ENCODE data around the gene LTA4H. TPM values are rescaled to one million over a fixed set of nuclear protein-coding genes. Genes with fewer than 3 reads are reported as not detected.

The LTA4H gene
- total and polyA plus RNA-seq, 10 of the 15 experiments (the other 5 are each of a cell fraction or from before 2014, with no cell fraction given) = 43.9 to 106 (median 47.3) TPM

- no peak overlapping the region for H2AFZ ChIP-seq (ENCODE audit: control insufficient read depth, low read depth, low read length)
- no peaks in the 10 kb centered on the region for H3K4me1 ChIP-seq (ENCODE audit: control insufficient read depth, insufficient read depth, low read length)
- in situ Hi-C loops (cut with MboI) = no loop called here
- no peak overlapping the region for H3K4me2 ChIP-seq (ENCODE audit: control insufficient read depth, insufficient read depth)
- RAD21 ChIA-PET (ENCODE audit: unreplicated experiment) = interaction anchor here (0.8 to 1.0 kb wide), 2 partner anchors 143 to 158 kb away, joined by 3 to 6 read pairs; no protein-coding TSS in a partner anchor
- no peaks in the 10 kb centered on the region; the same call in 2 of the 3 replicates for H3K9me3 ChIP-seq (replicated peaks; ENCODE audit: control insufficient read depth, insufficient read depth, low read length)
- no peak overlapping the region for H3K9ac ChIP-seq (ENCODE audit: control insufficient read depth, insufficient read depth, low read length)
- no peak for ATAC-seq
- no peaks in the 10 kb centered on the region for H4K20me1 ChIP-seq (ENCODE audit: control insufficient read depth, insufficient read depth)
- H3K27me3 ChIP-seq (replicated peaks in 1 of 2; ENCODE audit: control insufficient read depth in 2 of 2, insufficient read depth in 2 of 2, low read length in 1 of 2) = no peaks in the 10 kb centered on the region
- no TSS peak for BruUV-seq (replicated peaks)
- no peak for FAIRE-seq
- WGBS (ENCODE audit: insufficient coverage, insufficient replicate concordance, low lambda C conversion rate, missing lambda C conversion rate) = 61% methylated on average over 8 of the region's 8 CpGs
- no peaks in the 10 kb centered on the region for H3K36me3 ChIP-seq (ENCODE audit: control insufficient read depth in 2 of 2, insufficient read depth in 2 of 2, low read length in 1 of 2)
- POLR2A ChIA-PET = interaction anchor here (0.5 kb wide), 1 partner anchor 188 kb away, joined by 3 read pairs; no protein-coding TSS in a partner anchor
- intact Hi-C loops (cut with micrococcal nuclease; ENCODE audit: unreplicated experiment) = no loop called here
- CTCF ChIA-PET = interaction anchor here (0.6 to 6.9 kb wide), 9 partner anchors 10 to 460 kb away, joined by 3 to 77 read pairs (median 4); partner anchors contain the start of gene CDK17
- SMC1A ChIA-PET (ENCODE audit: uncharacterized antibody, unreplicated experiment) = interaction anchor here (0.9 to 6.8 kb wide), 5 partner anchors 9 to 459 kb away, joined by 4 to 90 read pairs (median 6); partner anchors contain the start of gene CDK17
- no peak for DNase-seq (ENCODE audit: low read depth, low spot score)
- H3K27ac ChIP-seq (ENCODE audit: control insufficient read depth, insufficient read depth) = no peak overlapping the region
- TF ChIP-seq SUPT20H (IDR thresholded peaks at IDR 0.05; ENCODE audit: borderline replicate concordance, control insufficient read depth, low read depth, low read length) = no peak
- no peak for TF ChIP-seq BCLAF1 (IDR thresholded peaks at IDR 0.05)
- 0 out of 2 replicates have a peak, but pooled peaks have one; percentile 17 for TF ChIP-seq NFYB (IDR thresholded peaks at IDR 0.05; ENCODE audit: insufficient read depth, low read depth, low read length)
- TF ChIP-seq ZBTB33 (IDR thresholded peaks at IDR 0.05) = no peak
- H3K79me2 ChIP-seq (ENCODE audit: control insufficient read depth, insufficient read depth, low read length) = no peaks in the 10 kb centered on the region
- H3K4me3 ChIP-seq = no peak overlapping the region
Observed at GRCh38 chr12:96056646-96057455, 21.5 kb upstream of the LTA4H start.

Data from GM12878 (cell line).